Heart left ventricle (tissue), 13 donors: ENCODE measurements around the gene VIL1.

ENCODE experiments used
- POLR2A ChIP-seq, 2 donors: fragments of 450-650 bp; IDR thresholded peaks; one replicate each; pipeline ENCODE4 v1.6.1; 2017; ENCODE audit warnings: antibody characterized with exemption in 2 of 2, mild to moderate bottlenecking in 2 of 2, moderate library complexity in 2 of 2
- TF ChIP-seq, protein P1 (sequence below), 12 donors: fragments of 200-600 bp; sonication (generic) in 4 of 12; IDR thresholded peaks; one replicate each; pipeline versions ENCODE4 v1.5.0 to v1.8.0; 2018 to 2022; ENCODE audit warnings: antibody characterized with exemption in 12 of 12, mild to moderate bottlenecking in 5 of 12
- donor health status: ischemic (EF 13 %, LVEDD 7.1; RV severe dilation, severe dysfunction).
- donor health status: DM: no; HTN: yes; CAD: no.
- donor health status: DM: no; HTN: no; CAD: no.
- donor health status: ischemic (EF 25% LVEDD 6.9; RV normal size, moderate dysfunction).
- donor health status: ischemic (EF 25% LVEDD 5.7; RV mildly dilated, moderate dysfunction).
- donor health status: ischemic (EF 35%, LVEDD 5.7; RV mildly dilated, moderate dysfunction).
- donor health status: nonischemic (EF 11% LVEDD 7.7; RV severe dilation, severe dysfunction).
- donor health status: DM: yes; HTN: yes; CAD: no.
- donor health status: PGD.
- donor health status: ischemic (EF 29% LVEDD 5.4; RV normal size, mild dysfunction).
- donor health status: nonischemic (EF 23%, LVEDD 6.1; RV moderate dilation, normal function).

DNA sequence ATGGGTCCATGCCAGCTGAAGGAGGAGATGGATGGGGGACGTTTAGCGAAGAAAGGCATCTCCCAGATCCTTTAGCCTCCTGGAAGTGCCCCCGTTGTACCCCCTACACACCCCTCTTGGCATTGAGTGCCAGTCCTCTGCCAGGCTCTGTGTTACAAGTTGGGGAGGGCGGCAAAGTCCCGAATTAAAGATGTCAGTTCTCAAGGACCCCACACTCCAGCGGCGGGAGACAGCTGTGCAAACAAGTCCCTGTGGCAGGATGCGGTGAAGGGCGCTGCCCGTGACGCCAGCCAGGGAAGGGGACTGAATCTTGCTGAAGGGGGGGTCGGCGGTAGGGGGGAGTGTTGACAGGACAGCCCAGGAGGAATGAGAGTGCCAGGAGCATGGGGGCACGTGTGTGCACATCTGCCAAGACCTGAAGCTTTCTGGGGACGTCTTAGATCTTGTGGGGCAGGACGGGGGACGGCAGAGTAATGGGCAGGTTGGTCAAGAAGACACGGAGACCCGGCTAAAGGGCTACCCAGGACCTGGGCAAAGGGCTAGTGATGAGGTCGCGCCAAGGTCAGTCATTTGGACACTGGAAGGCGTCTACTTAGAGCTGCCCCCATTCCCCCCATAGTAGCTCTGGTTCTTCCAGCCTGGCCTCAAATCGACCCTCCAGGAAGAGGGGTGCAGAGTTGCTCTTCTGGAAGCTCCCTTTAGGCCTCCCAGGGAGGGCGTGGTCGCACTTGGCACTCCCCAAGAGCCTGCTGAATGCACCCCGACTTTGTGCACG lies 22.0 kb upstream of the VIL1 start:
- TF ChIP-seq, protein P1, sequence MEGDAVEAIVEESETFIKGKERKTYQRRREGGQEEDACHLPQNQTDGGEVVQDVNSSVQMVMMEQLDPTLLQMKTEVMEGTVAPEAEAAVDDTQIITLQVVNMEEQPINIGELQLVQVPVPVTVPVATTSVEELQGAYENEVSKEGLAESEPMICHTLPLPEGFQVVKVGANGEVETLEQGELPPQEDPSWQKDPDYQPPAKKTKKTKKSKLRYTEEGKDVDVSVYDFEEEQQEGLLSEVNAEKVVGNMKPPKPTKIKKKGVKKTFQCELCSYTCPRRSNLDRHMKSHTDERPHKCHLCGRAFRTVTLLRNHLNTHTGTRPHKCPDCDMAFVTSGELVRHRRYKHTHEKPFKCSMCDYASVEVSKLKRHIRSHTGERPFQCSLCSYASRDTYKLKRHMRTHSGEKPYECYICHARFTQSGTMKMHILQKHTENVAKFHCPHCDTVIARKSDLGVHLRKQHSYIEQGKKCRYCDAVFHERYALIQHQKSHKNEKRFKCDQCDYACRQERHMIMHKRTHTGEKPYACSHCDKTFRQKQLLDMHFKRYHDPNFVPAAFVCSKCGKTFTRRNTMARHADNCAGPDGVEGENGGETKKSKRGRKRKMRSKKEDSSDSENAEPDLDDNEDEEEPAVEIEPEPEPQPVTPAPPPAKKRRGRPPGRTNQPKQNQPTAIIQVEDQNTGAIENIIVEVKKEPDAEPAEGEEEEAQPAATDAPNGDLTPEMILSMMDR (IDR thresholded peaks at IDR 0.05) = no peak
- no peak for TF ChIP-seq POLR2A (IDR thresholded peaks at IDR 0.05)
